NCI-H128 (cell line): ENCODE measurements around the gene USP22.
"Not testable (repeated sequence)": the region's sequence is repeated elsewhere in the genome, so short reads cannot be mapped to it uniquely, and the experiment has no call there.

Experiments
- DNase-seq: peaks from one replicate; lab custom pipeline; 2025; ENCODE audit not compliant: unreplicated experiment; lab: John Stamatoyannopoulos, UW

Gene USP22

DNA sequence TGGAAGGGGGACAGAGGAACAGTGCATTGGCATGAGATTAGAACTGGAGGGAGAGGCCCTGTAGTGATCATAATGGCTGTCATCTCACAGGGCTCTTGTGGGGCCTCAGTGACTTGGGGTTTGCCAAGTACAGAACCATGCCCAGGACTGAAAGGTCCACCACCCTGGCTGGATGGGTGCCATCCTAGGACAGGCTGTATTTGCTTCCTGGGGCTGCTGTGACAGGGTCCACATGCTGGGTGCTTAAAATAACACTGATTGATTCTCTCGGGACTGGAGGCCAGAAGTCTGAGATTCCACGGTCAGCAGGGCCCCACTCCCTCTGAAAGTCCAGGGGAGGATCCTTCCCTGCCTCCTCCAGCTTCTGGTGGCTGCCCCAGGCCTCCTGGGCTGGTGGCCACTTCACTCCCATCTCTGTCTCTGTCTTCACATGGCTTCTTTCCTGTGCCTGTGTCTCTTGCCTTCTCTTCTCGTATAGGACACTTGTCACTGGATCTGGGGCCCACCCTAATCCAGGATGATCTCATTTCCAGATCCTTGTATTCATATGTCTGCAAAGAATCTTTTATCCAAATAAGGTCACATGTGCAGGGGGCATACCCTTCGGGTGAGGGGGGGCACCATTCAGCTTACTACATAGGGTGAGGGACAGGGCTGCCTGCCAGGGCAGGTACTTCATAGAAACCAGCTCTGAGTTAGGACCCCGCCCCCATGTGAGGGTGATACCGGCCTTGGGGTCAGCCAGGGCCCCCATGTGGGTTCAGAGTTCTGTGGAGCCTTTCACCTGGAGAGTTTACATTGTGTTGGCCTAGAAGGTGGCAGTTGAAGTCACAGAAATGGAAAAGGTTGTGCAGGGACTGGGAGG lies 52.6 kb downstream of the USP22 start:
- no peak for DNase-seq

DNA sequence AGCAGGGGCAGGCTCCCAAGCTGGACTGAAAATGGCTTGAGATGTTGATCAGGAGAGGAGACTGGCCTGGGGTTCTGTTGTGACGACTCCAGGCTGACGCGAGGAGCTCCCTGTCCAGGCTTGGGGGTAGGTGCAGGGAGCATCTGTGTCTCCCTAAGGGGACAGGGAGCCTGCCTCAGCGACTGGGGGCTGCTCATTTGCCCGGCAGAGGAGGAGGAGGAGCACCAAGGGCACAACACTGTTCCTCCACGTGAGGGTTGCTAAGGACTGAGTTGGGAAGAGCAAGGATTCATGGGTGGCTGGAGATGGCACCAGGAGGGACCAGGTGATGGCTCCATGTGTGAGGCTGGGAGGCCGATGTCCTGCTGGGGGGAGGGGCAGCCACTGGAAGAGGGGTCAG lies 53.3 kb downstream of the USP22 start:
- DNase-seq, result no peak

DNA sequence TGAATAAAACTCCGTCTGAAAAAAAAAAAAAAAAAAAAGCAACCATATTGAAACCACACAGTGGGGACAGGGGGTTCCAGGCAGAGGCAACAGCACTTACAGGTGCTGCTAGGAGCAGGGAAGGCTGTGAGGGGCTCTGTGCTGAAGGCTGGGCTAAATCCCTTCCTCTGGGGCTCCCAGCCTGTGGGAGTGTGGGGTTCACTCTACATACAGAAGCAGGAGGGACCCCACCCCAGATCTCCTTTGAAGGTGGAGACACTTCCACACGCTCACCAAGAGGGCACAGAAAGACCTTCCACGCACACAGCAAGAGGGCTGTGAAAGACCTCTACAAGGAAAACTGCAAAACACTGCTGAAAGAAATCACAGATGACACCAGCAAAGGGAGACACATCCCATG lies 53.9 kb downstream of the USP22 start:
- DNase-seq, result no peak

DNA sequence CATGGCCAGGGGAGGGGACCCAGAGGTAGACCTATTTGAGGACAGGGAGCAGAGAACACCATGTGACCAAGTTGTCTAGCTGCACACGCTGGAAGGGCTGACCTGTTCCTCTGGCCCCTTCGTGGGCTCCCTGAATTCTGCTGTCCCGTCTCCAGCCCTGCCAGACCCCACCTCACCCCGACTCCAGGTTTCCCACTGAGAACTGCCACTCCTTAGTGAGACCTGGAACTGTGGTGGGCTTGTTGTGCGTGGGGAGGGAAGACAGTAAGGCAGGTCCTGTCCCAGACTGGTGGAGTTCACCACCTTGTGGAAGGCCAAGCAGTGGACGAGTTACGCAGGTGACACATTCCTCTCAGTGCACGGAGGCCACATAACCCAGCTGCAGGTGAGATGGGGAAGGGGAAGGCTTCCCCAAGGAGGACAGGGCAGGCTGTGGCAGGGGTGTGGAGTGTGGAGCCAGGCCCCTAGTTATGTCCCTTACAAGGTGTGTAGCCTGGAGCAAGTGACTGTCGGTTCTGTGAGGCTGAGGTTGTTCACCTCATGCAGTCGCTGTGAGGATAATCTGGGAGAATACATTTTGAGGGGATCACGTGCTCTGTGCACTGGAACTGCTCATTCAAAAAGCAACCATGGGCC lies 54.7 kb downstream of the USP22 start:
- no peak for DNase-seq

DNA sequence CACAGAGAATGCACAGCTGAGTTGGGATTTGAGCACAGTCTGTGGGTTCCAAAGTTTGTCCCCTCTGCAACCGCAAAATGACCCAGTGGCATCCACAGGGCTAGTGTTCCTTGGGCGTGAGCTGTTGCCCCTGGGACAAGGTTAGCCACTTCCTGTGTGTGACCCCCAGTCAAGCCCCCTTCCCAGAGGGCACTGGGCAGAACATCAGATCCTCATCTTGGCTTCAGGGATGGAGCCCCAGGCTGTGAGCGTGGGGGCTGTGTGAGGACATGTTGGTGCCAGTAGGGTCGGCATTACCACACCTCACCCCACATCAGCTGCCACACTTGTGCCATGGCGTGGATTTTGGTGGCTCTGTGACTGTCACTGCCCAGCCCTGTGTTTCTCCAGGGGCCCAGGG lies 55.3 kb downstream of the USP22 start:
- no peak for DNase-seq

DNA sequence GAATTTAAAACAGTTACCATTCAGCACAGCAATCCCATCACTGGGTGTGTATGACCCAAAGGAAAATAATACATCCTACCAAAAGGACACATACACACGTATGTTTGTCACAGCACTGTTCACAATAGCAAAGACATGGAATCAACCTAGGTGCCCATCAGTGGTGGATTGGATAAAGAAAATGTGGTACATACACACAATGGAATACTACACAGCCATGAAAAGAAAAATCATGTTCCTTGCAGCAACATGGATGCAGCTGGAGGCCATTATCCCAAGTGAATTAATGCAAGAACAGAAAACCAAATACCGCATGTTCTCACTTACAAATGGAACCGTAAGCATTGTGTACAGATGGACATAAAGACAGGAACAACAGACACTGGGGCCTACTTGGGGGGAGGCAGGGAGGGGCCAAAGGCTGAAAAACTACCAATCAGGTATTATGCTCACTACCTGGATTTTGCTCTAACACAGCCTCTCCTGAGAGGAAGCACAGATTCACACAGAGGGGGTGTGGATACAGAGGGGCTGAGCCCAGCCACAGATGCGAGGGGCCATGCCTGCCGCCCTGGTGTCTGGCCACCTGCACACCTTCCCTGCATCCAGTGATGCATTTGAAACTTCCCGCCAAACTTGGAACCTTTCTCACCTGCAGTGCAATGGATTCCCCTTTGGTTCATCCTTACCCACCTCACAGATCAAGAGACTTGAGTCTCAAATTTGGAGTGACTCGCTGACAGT lies 55.9 kb downstream of the USP22 start:
- DNase-seq, result no peak

DNA sequence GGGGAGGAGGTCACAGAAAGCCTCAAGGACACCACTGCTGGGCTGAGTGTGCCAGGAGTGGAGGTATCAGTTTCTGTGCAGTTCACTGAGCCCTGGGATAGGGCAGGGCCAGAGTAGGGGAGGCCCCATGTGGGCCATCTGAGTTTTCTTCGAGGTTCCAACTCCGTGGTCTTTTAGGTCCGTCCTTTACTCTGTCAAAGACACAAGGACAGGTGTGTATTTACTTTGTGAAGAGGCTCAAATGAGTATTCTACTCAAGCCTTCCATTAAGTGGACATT lies 59.5 kb downstream of the USP22 start:
- no peak for DNase-seq

DNA sequence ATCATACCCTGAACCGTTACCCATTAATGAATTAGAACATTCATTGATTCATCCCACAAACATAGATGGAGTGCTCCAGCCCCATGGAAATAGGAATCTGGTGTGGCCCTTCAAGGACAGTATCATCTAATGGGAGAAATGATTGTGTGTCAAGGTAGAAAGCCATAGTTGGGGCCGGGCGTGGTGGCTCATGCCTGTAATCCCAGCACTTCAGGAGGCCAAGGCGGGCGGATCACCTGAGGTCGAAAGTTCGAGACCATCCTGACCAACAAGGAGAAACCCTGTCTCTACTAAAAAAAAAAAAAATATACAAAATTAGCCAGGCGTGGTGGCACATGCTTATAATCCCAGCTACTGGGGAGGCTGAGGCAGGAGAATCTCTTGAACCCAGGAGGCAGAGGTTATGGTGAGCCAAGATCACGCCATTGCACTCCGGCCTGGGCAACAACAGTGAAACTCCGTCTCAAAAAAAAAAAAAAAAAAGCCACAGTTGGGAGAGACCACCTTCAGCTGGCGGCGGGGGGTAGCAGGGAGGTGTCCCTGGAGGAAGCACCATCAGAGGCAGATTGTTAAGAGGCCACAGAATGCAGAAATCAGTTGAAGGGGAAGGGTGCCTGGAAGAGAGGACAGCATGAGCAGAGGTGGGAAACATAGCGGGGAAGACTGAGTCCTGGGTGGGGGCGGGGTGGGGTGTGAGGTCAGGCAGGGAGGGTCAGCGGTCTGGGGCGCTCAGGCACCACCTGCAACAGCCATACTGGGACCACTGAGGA lies 60.0 kb downstream of the USP22 start:
- no peak for DNase-seq

DNA sequence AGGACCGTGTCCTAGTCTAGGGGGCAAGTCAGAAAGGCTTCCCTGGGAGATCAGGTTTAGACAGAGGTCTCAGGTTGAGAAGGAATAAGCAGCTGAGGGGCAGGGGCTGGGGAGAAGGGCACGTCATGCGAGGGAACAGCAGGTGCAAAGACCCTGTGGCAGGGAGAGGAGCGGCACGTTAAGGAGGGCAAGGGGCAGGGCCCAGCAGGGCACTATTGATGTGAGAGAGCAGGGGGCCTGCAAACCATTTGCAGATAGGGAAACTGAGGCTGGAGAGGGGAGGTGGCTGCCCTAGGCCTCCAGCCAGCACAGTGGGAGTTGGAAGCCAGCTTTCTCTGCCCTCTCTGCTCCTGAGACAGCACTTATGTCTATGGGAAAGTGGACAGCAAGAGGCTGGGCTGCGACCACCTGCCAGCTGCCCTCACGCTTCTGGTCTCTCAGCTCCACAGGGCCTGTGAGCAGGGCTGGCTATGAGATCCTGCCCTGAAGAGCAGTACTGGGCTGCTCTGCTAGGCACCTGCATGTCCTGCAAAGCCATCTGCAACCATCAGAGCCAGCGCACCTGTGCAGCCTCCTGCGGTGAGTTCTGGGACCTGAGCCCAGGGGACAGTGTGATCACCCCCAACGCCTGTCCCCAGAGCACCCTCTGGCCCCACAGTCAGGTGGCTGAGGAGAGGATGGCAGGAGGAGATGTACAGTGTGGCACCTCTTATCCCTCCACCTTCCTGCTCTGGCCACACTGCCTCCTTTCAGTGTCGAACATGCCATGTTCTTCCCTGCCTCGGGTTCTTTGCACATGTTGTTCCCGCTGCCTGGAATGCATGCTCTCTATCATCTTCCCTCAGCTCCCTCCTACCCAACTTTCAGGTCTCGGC lies 61.5 kb downstream of the USP22 start:
- no peak for DNase-seq

DNA sequence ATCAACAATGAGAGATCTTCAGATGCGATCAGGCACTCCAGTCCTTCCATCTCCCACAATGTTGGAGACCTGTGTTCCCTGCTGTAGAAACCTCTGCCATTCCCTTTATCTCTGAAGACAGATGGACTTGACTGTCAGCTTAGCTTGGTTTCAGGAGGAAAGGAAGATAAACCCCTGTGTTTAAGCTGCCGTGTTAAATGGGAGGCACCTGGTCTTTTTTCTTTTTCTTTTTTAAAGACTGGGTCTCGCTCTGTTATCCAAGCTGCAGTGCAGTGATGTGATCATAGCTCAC lies 63.1 kb downstream of the USP22 start:
- no peak for DNase-seq

DNA sequence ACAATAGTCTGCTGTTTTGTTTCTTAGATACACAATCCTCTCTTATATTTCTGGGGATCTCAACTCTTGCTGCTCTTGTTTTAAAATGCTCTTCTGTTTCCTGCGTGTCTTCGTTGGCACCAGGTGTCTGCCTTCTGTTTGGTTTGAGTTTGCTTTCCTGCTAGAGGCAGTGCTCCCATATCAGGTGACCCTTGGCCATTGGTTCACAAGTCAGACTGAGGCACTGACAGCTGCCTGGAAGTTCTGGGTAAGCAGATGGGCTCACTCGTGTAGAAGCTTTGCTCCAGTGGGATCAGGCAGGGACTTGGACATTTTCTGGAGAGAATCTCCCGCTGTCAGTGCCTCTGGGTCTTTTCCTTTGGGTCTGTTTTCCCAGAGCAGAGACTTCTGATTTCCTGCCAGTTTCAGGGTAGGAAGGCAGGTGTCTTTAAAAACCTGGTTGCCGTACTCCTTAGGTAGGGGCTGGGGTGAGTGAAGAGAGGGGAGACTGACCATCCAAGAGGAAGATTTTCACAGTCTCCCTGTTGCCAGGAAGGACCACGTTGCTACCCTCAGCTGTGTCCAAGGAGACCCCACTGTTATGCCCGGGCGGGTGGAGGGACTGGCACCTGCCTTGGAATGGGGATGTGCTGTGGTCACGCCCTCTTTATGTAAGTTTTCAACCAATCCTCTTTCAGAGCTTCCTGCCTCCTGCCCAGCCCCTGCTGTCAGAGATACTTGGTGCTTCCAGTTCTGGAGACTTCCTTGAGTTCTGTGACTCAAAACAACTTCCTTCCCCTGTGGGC lies 63.6 kb downstream of the USP22 start:
- not testable (repeated sequence) for DNase-seq

DNA sequence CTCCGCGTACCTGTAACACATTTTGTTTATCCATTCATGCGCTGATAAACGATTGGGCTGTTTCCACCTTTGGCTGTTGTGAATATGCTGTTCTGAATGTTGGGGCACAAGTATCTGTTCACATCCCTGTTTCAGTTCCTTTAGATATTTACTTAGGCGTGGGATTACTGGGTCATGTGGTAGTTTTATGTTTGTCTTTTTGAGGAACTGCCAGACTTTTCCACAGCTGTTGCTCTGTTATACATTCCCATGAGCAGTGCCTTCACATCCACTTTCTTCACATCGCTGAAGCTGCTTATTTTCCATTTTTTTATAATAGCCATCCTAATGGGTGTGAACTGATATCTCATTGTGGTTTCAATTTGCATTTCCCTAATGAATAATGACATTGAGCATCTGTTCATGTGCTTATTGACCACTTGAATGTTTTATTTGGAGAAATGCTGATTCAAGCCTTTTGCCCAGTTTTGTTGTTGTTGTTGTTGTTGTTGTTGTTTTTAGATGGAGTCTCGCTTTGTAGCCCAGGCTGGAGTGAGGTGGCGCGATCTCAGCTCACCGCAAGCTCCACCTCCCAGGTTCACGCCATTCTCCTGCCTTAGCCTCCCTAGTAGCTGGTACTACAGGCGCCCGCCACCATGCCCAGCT lies 65.1 kb downstream of the USP22 start:
- not testable (repeated sequence) for DNase-seq

DNA sequence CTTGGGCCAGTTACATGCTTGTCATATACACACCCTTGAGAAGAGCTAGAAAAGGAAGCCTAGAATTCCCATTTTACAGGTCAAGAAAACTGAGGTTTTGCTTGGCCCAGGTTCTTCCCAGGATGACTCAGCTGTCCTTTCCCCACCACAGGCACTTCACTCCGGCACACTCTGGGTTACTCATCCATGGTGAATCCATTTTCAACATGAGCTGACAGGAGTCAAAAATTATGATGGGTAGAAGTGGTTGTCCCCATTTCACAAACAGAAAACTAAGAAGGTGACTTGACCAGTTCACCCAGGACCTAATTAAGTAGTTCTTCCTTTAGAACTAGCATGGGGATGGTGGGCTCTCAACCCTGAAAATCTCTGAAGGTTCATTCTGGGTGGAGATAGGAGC lies 67.2 kb downstream of the USP22 start:
- no peak for DNase-seq

DNA sequence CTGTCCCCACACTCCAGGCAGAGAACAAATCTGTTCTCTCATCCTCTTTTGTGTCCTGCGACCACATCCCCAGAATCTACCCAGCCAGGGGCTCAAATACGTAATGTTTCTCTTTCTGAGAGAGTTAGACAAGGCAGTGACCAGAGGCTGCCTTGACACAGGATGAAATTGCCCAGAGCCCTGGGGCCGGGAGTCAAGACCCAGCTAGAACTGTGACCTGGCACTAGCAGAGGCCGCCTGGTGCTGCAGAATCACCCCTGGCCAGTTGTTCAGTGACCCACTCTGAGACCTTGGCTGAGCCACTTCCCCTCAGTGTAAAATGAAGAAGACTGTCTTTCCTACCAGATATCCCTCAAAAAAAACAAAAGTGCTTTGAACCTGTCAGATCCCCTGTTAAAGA lies 72.5 kb downstream of the USP22 start:
- DNase-seq, result no peak

DNA sequence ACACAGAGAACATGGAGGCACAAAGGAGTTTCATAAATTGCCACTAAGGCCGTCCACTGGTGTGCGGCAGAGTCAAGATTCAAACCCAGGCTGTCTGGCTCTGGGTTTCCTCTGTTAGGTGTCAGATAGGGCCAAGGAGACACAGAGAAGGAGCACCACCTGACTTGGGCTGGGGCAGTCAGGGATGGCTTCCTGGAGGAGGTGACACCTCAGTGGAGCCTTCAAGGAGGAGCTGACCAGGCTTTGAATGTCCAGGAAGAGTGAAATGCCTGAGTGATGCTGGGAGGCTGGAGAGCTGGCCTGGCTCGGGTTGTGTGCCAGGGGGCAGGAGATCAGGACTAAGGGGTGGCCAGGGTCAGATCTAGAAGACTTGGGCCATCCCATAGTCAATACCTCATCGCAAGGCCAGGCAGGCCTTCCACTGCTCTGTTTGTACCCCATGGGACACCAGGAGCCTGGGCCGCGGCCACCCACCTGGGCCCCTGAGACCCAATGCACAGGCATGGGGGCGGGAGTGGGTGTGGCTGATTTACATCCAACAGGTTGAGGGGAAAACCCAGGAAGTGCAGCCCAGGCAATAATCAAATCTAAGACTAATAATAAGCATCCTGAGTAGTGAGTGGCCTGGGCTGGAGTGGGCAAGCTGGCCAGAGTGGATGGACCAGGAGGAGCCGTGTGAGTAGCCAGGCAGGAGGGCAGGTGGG lies 73.7 kb downstream of the USP22 start:
- DNase-seq, result no peak

DNA sequence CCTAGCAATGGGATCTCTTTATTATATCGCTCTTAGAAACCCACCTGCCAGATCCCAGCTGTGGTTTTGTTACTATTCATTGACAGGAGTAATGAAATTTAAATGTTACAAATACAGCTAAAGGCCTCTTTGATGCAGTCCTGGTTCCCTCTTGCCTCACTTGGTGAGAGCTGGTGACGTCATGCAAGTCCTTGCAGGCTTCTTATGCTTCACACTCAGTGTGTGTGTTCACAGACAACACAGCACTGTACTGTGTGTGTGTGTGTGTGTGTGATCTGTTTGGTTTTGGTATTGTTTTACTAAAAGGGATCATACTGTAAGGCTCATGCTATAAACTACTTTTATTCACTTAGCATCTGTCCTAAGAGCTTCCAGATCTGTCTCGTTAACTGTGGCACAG lies 75.0 kb downstream of the USP22 start:
- DNase-seq, result no peak

DNA sequence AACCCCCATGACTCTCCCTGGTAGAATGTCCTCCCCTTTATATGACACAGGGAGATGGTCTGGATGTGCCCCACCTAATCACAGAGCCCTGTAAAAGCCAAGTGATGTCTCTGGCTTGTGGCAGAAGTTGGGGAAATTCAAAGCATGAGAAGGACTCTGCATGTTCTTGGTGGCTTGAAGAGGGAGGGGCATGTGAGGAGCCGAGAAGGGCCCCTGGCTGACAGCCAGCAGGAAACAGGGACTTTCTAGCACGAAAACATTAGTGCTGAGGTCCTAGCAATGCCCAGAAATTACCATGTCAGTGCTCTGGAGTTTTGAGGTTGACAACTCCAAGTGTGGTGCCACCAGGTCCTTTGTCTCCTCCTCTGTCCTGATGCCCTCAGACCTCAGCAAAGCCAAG lies 75.9 kb downstream of the USP22 start:
- DNase-seq, result no peak

DNA sequence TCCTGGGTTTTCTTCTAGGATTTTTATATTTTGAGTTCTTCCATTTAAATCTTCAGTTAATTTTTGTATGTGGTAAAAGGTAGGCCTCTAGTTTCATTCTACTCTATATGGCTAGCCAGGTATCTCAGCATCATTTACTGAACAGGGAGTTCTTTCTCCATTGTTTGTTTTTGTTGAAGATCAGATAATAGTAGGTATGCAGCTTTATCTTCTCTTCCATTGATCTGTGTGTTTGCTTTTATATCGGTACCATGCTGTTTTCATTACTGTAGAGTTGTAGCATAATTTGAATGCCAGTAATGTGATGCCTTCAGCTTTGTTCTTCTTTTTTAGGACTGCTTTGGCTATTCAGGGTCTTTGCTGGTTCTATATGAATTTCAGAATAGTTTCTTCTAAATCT lies 77.3 kb downstream of the USP22 start:
- no peak for DNase-seq

DNA sequence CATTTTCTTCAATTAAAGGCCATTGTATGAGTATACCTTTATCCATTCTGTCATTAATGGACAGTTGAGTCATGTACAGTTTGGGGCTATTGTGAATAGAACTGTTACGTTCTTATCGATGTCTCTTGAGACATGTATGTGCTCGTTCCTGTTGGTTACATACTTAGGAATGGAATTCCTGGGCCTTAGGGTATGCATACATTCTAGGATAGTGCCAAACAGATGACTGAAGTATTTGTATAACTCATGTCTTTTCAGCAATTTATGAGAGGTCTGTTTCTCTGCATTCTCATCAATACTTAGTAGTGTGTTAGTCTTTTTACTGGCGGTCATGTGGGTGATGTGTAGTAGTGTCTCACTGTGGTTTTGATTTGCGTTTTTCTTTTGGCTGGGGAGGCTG lies 81.2 kb downstream of the USP22 start:
- no peak for DNase-seq
